SU-DHL-6 (cell line): Measurements from ENCODE around the gene NEUROG3.

ENCODE experiments used
- EZH2phosphoT487 ChIP-seq: fragments of 200-600 bp; sonication (generic), shearing (Covaris generic); conservative IDR thresholded peaks from 2 replicates; pipeline ENCODE4 v1.6.1; 2018; ENCODE audit warnings: mild to moderate bottlenecking, antibody characterized with exemption, low read length, moderate library complexity, mixed read lengths
- TF ChIP-seq, protein P1 (sequence below): fragments of 200-600 bp; sonication (generic); IDR thresholded peaks from one replicate; pipeline ENCODE4 v1.5.1; 2017; ENCODE audit warnings: antibody characterized with exemption, mild to moderate bottlenecking, low read length, moderate library complexity; ENCODE audit not compliant: insufficient read depth, poor library complexity, severe bottlenecking

DNA sequence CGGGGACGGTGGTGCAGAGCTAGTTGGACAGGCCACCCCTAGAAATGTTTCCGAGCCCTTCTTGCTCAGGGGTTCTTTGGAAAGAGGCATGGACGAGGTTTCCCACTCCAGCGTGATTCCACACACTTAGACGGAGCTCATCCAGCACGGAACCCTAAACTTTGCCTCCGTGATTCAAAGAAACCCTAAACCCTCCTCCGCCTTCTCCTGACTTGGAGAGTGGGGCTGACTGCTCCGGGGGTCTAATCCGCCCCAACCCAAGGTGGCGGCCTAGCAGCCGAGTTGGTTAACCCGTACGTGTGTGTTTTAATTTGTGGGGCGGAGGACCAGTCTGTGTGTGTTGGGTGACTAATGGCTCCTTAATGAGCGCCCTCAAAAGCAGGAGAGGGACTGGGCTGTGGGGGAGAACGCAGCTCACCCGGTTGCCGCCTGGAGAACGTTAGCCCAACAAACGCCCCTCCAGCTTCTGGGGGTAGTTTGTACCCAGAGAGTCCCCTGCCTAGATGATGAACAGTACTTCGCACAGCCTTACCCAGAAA is 3.8 kb downstream of the NEUROG3 start:
- TF ChIP-seq, protein P1, sequence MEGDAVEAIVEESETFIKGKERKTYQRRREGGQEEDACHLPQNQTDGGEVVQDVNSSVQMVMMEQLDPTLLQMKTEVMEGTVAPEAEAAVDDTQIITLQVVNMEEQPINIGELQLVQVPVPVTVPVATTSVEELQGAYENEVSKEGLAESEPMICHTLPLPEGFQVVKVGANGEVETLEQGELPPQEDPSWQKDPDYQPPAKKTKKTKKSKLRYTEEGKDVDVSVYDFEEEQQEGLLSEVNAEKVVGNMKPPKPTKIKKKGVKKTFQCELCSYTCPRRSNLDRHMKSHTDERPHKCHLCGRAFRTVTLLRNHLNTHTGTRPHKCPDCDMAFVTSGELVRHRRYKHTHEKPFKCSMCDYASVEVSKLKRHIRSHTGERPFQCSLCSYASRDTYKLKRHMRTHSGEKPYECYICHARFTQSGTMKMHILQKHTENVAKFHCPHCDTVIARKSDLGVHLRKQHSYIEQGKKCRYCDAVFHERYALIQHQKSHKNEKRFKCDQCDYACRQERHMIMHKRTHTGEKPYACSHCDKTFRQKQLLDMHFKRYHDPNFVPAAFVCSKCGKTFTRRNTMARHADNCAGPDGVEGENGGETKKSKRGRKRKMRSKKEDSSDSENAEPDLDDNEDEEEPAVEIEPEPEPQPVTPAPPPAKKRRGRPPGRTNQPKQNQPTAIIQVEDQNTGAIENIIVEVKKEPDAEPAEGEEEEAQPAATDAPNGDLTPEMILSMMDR, result no peak
- TF ChIP-seq EZH2phosphoT487, result no peak
